K562 (cell line): ENCODE results near the gene EZH2. TPM values are rescaled to one million over a fixed set of nuclear protein-coding genes. Genes with fewer than 3 reads are reported as not detected.

Experiments used
- ATAC-seq: fragments of 200-7000 bp; cut with Tn5 transposase; 3 replicates; pipeline ENCODE4 v1.9.1; 2020; ENCODE audit warnings: moderate library complexity
- BruUV-seq: library from RNA; stranded (reverse); fragments of 400-500 nt; replicated peaks from 2 replicates; lab custom pipeline; 2021; lab: Mats Ljungman, UMichigan
- CTCF ChIA-PET: fragments of 300-600 bp; formaldehyde crosslinking; extraction: SDS; loops from one replicate; lab custom pipeline; 2021; ENCODE audit warnings: low intra/inter-chr PET ratio; lab: Yijun Ruan, JAX
- POLR2A ChIA-PET: fragments of 300-600, 350-650 bp; sonication (Branson Sonifier 250); formaldehyde crosslinking; extraction: SDS; loops from one replicate; lab custom pipeline; 2021; ENCODE audit warnings: antibody characterized with exemption, inconsistent platforms; lab: Yijun Ruan, JAX
- DNase-seq, 4 experiments: peaks; one replicate each; pipeline versions ENCODE4 v3.0.0 to v3.0.0-alpha.2; 2011 to 2018; ENCODE audit warnings: low spot score in 3 of 4, mixed read lengths in 3 of 4; ENCODE audit errors: extremely low read depth in 1 of 4
- FAIRE-seq: peaks from 2 replicates; lab custom pipeline; 2011; peaks lifted over from hg19 to GRCh38; lab: Jason Lieb, UNC
- H2AFZ ChIP-seq: 2 replicates; pipeline ENCODE4 v1.6.0; 2011; ENCODE audit warnings: low read depth, low read length, control low read depth, inconsistent platforms
- H3K27ac ChIP-seq: fragments of 200-600 bp; 3 replicates; pipeline ENCODE4 v1.8.0; 2011; ENCODE audit warnings: low read depth, mild to moderate bottlenecking, control low read depth, inconsistent platforms, low read length, moderate library complexity, mixed read lengths; ENCODE audit errors: extremely low read depth
- H3K27me3 ChIP-seq, 2 experiments: fragments of 300-600 bp in 1 of 2; 2 replicates in 1 of 2; 3 replicates in 1 of 2; pipeline versions ENCODE4 v1.6.0 to v1.8.0; 2011; ENCODE audit warnings: inconsistent platforms in 2 of 2, low read length in 2 of 2, mild to moderate bottlenecking in 1 of 2, mixed read lengths in 1 of 2, moderate library complexity in 1 of 2; ENCODE audit not compliant: control insufficient read depth in 2 of 2, insufficient read depth in 2 of 2
- H3K36me3 ChIP-seq: fragments of 300-600 bp; 3 replicates; pipeline ENCODE4 v1.8.0; 2011; ENCODE audit warnings: mild to moderate bottlenecking, low read length, inconsistent platforms; ENCODE audit not compliant: control insufficient read depth, insufficient read depth
- H3K4me1 ChIP-seq, 2 experiments: fragments of 200-600 bp in 1 of 2; replicated peaks in 1 of 2; 2 replicates in 1 of 2; 3 replicates in 1 of 2; pipeline versions ENCODE4 v1.5.1 to v1.8.0; 2011; ENCODE audit warnings: inconsistent platforms in 2 of 2, low read length in 2 of 2, mild to moderate bottlenecking in 1 of 2, mixed read lengths in 1 of 2, moderate library complexity in 1 of 2; ENCODE audit not compliant: control insufficient read depth in 2 of 2, insufficient read depth in 2 of 2
- H3K4me2 ChIP-seq: 2 replicates; pipeline ENCODE4 v1.6.1; 2011; ENCODE audit warnings: low read length, control low read depth, inconsistent platforms, mixed read lengths; ENCODE audit not compliant: insufficient read depth
- H3K4me3 ChIP-seq: fragments of 200-600 bp; sonication (generic), shearing (Covaris generic); 2 replicates; pipeline ENCODE4 v1.5.1; 2016; ENCODE audit warnings: control low read depth, inconsistent platforms
- H3K79me2 ChIP-seq: fragments of 200-600 bp; 3 replicates; pipeline ENCODE4 v1.8.0; 2011; ENCODE audit warnings: low read length, inconsistent platforms; ENCODE audit not compliant: control insufficient read depth, insufficient read depth
- H3K9ac ChIP-seq, 2 experiments: 2 replicates each; pipeline versions ENCODE4 v1.6.0 to v1.6.1; 2011; ENCODE audit warnings: low read depth in 2 of 2, low read length in 2 of 2, control low read depth in 1 of 2, inconsistent platforms in 1 of 2, mild to moderate bottlenecking in 1 of 2, mixed read lengths in 1 of 2; ENCODE audit not compliant: insufficient read depth in 1 of 2
- H3K9me1 ChIP-seq: one replicate; pipeline ENCODE4 v1.6.0; 2011; ENCODE audit warnings: inconsistent platforms, mild to moderate bottlenecking, low read length, moderate library complexity; ENCODE audit not compliant: control insufficient read depth, insufficient read depth
- H3K9me3 ChIP-seq: replicated peaks from 2 replicates; pipeline ENCODE4 v1.5.1; 2011; ENCODE audit warnings: low read depth, low read length, inconsistent platforms; ENCODE audit not compliant: control insufficient read depth, insufficient read depth
- H4K20me1 ChIP-seq: replicated peaks from 2 replicates; pipeline ENCODE4 v1.6.1; 2011; ENCODE audit warnings: low read length, inconsistent platforms, mixed read lengths; ENCODE audit not compliant: control insufficient read depth, insufficient read depth
- CBX2 ChIP-seq: fragments of 200-600 bp; sonication (generic); IDR thresholded peaks from one replicate; pipeline ENCODE4 v1.6.1; 2012; ENCODE audit warnings: mild to moderate bottlenecking, low read length, inconsistent platforms; ENCODE audit not compliant: insufficient read depth, poor library complexity, severe bottlenecking
- PML ChIP-seq: IDR thresholded peaks from 2 replicates; pipeline ENCODE4 v1.6.1; 2012; ENCODE audit warnings: low read length, inconsistent platforms
- POLR2A ChIP-seq: fragments of 450-650 bp; conservative IDR thresholded peaks from 2 replicates; pipeline ENCODE4 v1.6.1; 2016
- SUPT5H ChIP-seq: fragments of 450-650 bp; IDR thresholded peaks from 2 replicates; pipeline ENCODE4 v1.6.1; 2016
- ZKSCAN3 ChIP-seq: fragments of 250-450 bp; sonication (Bioruptor Pico); IDR thresholded peaks from 2 replicates; pipeline ENCODE4 v1.4.0; 2020
- ZNF274 ChIP-seq: IDR thresholded peaks from 2 replicates; pipeline ENCODE4 v1.6.1; 2011; ENCODE audit warnings: low read depth, mild to moderate bottlenecking, low read length, moderate library complexity, borderline replicate concordance
- WGBS: fragments of 100-300 bp; shearing (Covaris generic); methylation state at CpG from one replicate; pipeline ENCODE4 v1.1.6; 2016; ENCODE audit warnings: low coverage, mixed read lengths; ENCODE audit not compliant: insufficient coverage; ENCODE audit errors: missing lambda C conversion rate; 5-methylcytosine and 5-hydroxymethylcytosine counted together
- in situ Hi-C: fragments of 300-500 bp; cut with MboI; formaldehyde crosslinking; loops from 4 replicates; pipeline ENCODE4 v1.15.0; 2018; ENCODE audit warnings: inconsistent platforms, mixed read lengths
- intact Hi-C: fragments of 100-400 bp; cut with micrococcal nuclease; formaldehyde crosslinking; loops from 2 replicates; pipeline ENCODE4 v1.14.2; 2022
- polyA plus RNA-seq, 8 experiments: library from polyadenylated mRNA; depleted of rRNA in 4 of 8; stranded (reverse) in 5 of 8; unstranded in 3 of 8; fragments of >200 nt; fragmentation: Nextera tagmentation in 2 of 8; fragmentation: Illumina TruSeq in 1 of 8; extraction: Ambion mirVana in 2 of 8; extraction: Trizol in 1 of 8; gene quantifications; 2 replicates each; pipeline versions ENCODE4 v1.2.1 to v1.2.3, GENCODE V29; 2011 to 2014; ENCODE audit warnings: inconsistent platforms in 1 of 8, missing spikeins in 1 of 8
- total RNA-seq, 7 experiments: library from RNA; depleted of rRNA in 6 of 7; stranded (reverse); fragments of >200 nt in 6 of 7; fragmentation: Illumina TruSeq in 2 of 7; extraction: Trizol in 2 of 7; gene quantifications; 2 replicates each; pipeline versions ENCODE4 v1.2.1 to v1.2.3, GENCODE V29; 2011 to 2021; ENCODE audit warnings: low replicate concordance in 1 of 7
- TF ChIP-seq, protein P1 (sequence below): fragments of 450-650 bp; conservative IDR thresholded peaks from 2 replicates; pipeline ENCODE4 v1.6.1; 2016; ENCODE audit warnings: missing genetic modification characterization, low read depth, mild to moderate bottlenecking, control low read depth, missing compliant biosample characterization
- TF ChIP-seq, protein P2 (sequence below): fragments of 450-650 bp; IDR thresholded peaks from 2 replicates; pipeline ENCODE4 v1.6.1; 2016; ENCODE audit warnings: antibody characterized with exemption

EZH2 gene
- total and polyA plus RNA-seq, 9 of the 15 experiments (the other 6 are each of a cell fraction or from before 2014, with no cell fraction given): 48.7 to 175 (median 98.6) TPM

DNA sequence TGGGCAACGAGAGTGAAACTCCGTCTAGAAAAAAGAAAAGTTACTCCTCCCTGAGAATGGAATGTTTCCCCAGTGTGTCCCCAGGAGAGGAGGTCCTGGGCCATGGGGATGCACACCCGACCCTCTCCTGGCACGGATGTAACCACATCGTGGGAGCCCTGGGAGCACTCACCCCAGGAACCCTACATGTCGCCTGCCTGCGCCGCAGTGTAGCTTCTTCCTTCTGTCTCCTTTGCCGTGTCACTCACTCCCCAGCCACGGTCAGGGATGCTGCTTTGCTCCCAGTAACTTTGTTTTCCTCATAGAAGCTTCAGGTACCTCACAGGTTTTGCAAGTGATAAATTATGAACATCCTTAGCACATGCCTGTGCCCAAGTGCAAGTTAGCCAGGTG is 82.0 kb downstream of the EZH2 start:
- no peaks in the 10 kb centered on the region for H3K27me3 ChIP-seq
- H3K36me3 ChIP-seq: peaks cover 69% of the 10 kb centered on the region
- no peak overlapping the region for H3K9ac ChIP-seq
- H3K4me1 ChIP-seq: no peaks in the 10 kb centered on the region
- TF ChIP-seq ZKSCAN3 (CRISPR knock-in tag) (no peak), SUPT5H (0 out of 2 replicates have a peak, but pooled peaks have one; percentile 18), POLR2A (peak; percentile 15), ZNF274 (no peak), CBX2 (no peak), PML (0 out of 2 replicates have a peak, but pooled peaks have one; percentile 17)
- TF ChIP-seq, protein P1, sequence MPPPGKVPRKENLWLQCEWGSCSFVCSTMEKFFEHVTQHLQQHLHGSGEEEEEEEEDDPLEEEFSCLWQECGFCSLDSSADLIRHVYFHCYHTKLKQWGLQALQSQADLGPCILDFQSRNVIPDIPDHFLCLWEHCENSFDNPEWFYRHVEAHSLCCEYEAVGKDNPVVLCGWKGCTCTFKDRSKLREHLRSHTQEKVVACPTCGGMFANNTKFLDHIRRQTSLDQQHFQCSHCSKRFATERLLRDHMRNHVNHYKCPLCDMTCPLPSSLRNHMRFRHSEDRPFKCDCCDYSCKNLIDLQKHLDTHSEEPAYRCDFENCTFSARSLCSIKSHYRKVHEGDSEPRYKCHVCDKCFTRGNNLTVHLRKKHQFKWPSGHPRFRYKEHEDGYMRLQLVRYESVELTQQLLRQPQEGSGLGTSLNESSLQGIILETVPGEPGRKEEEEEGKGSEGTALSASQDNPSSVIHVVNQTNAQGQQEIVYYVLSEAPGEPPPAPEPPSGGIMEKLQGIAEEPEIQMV (tag): no peak
- TF ChIP-seq, protein P2, sequence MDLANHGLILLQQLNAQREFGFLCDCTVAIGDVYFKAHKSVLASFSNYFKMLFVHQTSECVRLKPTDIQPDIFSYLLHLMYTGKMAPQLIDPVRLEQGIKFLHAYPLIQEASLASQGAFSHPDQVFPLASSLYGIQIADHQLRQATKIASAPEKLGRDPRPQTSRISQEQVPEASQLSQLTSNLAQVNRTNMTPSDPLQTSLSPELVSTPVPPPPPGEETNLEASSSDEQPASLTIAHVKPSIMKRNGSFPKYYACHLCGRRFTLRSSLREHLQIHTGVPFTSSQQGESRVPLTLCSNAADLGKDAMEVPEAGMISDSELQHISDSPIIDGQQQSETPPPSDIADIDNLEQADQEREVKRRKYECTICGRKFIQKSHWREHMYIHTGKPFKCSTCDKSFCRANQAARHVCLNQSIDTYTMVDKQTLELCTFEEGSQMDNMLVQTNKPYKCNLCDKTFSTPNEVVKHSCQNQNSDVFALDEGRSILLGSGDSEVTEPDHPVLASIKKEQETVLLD: no peak
- 92% methylated on average over 10 of the region's 10 CpGs for WGBS
- no peaks in the 10 kb centered on the region for H3K9me1 ChIP-seq
- POLR2A ChIA-PET: interaction anchor here (0.6 to 2.2 kb wide), 4 partner anchors 9 to 147 kb away, joined by 3 to 9 read pairs (median 4); no protein-coding TSS in a partner anchor
- intact Hi-C loops: loop anchor here (5.0 to 10.0 kb wide), 2 partner anchors 225 to 293 kb away; partner anchors contain the start of gene ZNF786
- no peaks in the 10 kb centered on the region for H3K9me3 ChIP-seq
- H2AFZ ChIP-seq: no peak overlapping the region
- H3K4me3 ChIP-seq: no peak overlapping the region
- BruUV-seq: no TSS peak
- DNase-seq: no peak
- H3K4me2 ChIP-seq: no peak overlapping the region
- ATAC-seq: no peak; the same call in 2 of the 3 replicates
- FAIRE-seq: no peak
- H4K20me1 ChIP-seq: no peaks in the 10 kb centered on the region
- H3K79me2 ChIP-seq: no peaks in the 10 kb centered on the region
- H3K27ac ChIP-seq: no peak overlapping the region
- CTCF ChIA-PET: no interaction called here
- in situ Hi-C loops: no loop called here
